HCT116 (cell line): ENCODE results near the gene PRKCD. TPM values are rescaled to one million over a fixed set of nuclear protein-coding genes. Genes with fewer than 3 reads are reported as not detected.
A peak's percentile ranks its signal among the peaks of the same experiment; 100 is the strongest.

Source experiments
- ATAC-seq: fragments of 200-7000 bp; cut with Tn5 transposase; 2 replicates; pipeline ENCODE4 v1.9.1; 2020; ENCODE audit warnings: mild to moderate bottlenecking, moderate library complexity
- BruUV-seq: library from RNA; stranded (reverse); fragments of 400-500 nt; replicated peaks from 2 replicates; lab custom pipeline; 2021; lab: Mats Ljungman, UMichigan
- CTCF ChIA-PET: fragments of 300-600 bp; sonication (Branson Sonifier 250); formaldehyde crosslinking; loops from one replicate; lab custom pipeline; 2021; ENCODE audit warnings: antibody characterized with exemption; lab: Charles Lee
- POLR2A ChIA-PET: fragments of 300-600, 350-600 bp; sonication (Branson Sonifier 250); formaldehyde crosslinking; loops from one replicate; lab custom pipeline; 2021; ENCODE audit warnings: antibody characterized with exemption; lab: Charles Lee
- RAD21 ChIA-PET, 2 experiments: fragments of 300-600 bp; sonication (Branson Sonifier 250); formaldehyde crosslinking; loops; one replicate each; lab custom pipeline; 2023; ENCODE audit warnings: low total read pairs in 2 of 2; ENCODE audit not compliant: uncharacterized antibody in 2 of 2, unreplicated experiment in 2 of 2, low non-redundant PET in 1 of 2; lab: Charles Lee
- DNase-seq: peaks from one replicate; pipeline ENCODE4 v3.0.0-alpha.2; 2010; ENCODE audit warnings: low read depth, low spot score
- H2AFZ ChIP-seq: fragments of 200-600 bp; shearing (Covaris generic), sonication (generic); 2 replicates; pipeline ENCODE4 v1.6.1; 2017; ENCODE audit warnings: low read depth, mixed run types, mixed read lengths, antibody characterized with exemption, low read length; ENCODE audit not compliant: poor library complexity, severe bottlenecking
- H3K27ac ChIP-seq: 2 replicates; pipeline ENCODE4 v1.5.1; 2012; ENCODE audit warnings: low read depth, low read length
- H3K27me3 ChIP-seq: fragments of 200-600 bp; sonication (generic); 2 replicates; pipeline ENCODE4 v1.6.1; 2016; ENCODE audit warnings: mixed run types, low read length, mixed read lengths; ENCODE audit not compliant: insufficient read depth
- H3K36me3 ChIP-seq, 2 experiments: fragments of 200-500 bp in 1 of 2; fragments of 200-600 bp in 1 of 2; sonication (Bioruptor generic) in 1 of 2; sonication (generic) in 1 of 2; 2 replicates each; pipeline versions ENCODE4 v1.5.1 to v1.6.1; 2014 to 2016; ENCODE audit warnings: low read length in 2 of 2, inconsistent platforms in 1 of 2, mixed read lengths in 1 of 2, mixed run types in 1 of 2; ENCODE audit not compliant: insufficient read depth in 2 of 2, control insufficient read depth in 1 of 2
- H3K4me1 ChIP-seq, 2 experiments: fragments of 200-600 bp in 1 of 2; sonication (generic) in 1 of 2; 2 replicates each; pipeline versions ENCODE4 v1.5.1 to v1.6.1; 2012 to 2017; ENCODE audit warnings: low read length in 2 of 2, inconsistent platforms in 1 of 2, mild to moderate bottlenecking in 1 of 2, mixed read lengths in 1 of 2, mixed run types in 1 of 2, moderate library complexity in 1 of 2; ENCODE audit not compliant: insufficient read depth in 2 of 2, control insufficient read depth in 1 of 2
- H3K4me2 ChIP-seq: fragments of 200-600 bp; sonication (generic); 2 replicates; pipeline ENCODE4 v1.6.1; 2017; ENCODE audit warnings: mixed run types, low read length, mixed read lengths
- H3K4me3 ChIP-seq, 2 experiments: fragments of 200-600 bp in 1 of 2; sonication (generic) in 1 of 2; replicated peaks in 1 of 2; 2 replicates each; pipeline ENCODE4 v1.5.1; 2011 to 2016; ENCODE audit warnings: low read length in 2 of 2, control low read depth in 1 of 2, low read depth in 1 of 2, mild to moderate bottlenecking in 1 of 2, mixed read lengths in 1 of 2, mixed run types in 1 of 2
- H3K79me2 ChIP-seq: fragments of 200-600 bp; sonication (generic); 2 replicates; pipeline ENCODE4 v1.6.1; 2017; ENCODE audit warnings: mild to moderate bottlenecking, mixed run types, low read length, moderate library complexity, mixed read lengths; ENCODE audit not compliant: insufficient read depth
- H3K9ac ChIP-seq: fragments of 200-600 bp; sonication (generic); 2 replicates; pipeline ENCODE4 v1.6.1; 2016; ENCODE audit warnings: low read length, mixed read lengths
- H3K9me2 ChIP-seq: fragments of 200-600 bp; sonication (generic), shearing (Covaris generic); 2 replicates; pipeline ENCODE4 v1.6.1; 2017; ENCODE audit warnings: mixed run types, mild to moderate bottlenecking, moderate library complexity; ENCODE audit not compliant: insufficient read depth
- H3K9me3 ChIP-seq, 2 experiments: fragments of 200-500 bp in 1 of 2; fragments of 200-600 bp in 1 of 2; sonication (Bioruptor generic) in 1 of 2; sonication (generic) in 1 of 2; 2 replicates each; pipeline ENCODE4 v1.6.1; 2014 to 2017; ENCODE audit warnings: low read length in 2 of 2, mixed read lengths in 2 of 2, inconsistent platforms in 1 of 2, low read depth in 1 of 2, mild to moderate bottlenecking in 1 of 2, mixed run types in 1 of 2, moderate library complexity in 1 of 2; ENCODE audit not compliant: control insufficient read depth in 1 of 2, insufficient read depth in 1 of 2
- H4K20me1 ChIP-seq: fragments of 200-600 bp; sonication (generic), shearing (Covaris generic); 2 replicates; pipeline ENCODE4 v1.6.1; 2017; ENCODE audit warnings: mixed run types, mild to moderate bottlenecking, moderate library complexity; ENCODE audit not compliant: insufficient read depth
- ATF3 ChIP-seq: IDR thresholded peaks from 2 replicates; pipeline ENCODE4 v1.6.1; 2012
- CBX3 ChIP-seq: IDR thresholded peaks from 2 replicates; pipeline ENCODE4 v1.6.1; 2012; ENCODE audit warnings: low read depth
- CEBPB ChIP-seq: IDR thresholded peaks from 2 replicates; pipeline ENCODE4 v1.6.1; 2012; ENCODE audit warnings: low read depth
- EGR1 ChIP-seq: IDR thresholded peaks from 2 replicates; pipeline ENCODE4 v1.6.1; 2012; ENCODE audit warnings: low read depth
- ELF1 ChIP-seq: IDR thresholded peaks from 2 replicates; pipeline ENCODE4 v1.6.1; 2012; ENCODE audit warnings: low read depth, borderline replicate concordance
- EZH2 ChIP-seq: fragments of 200-600 bp; sonication (generic); IDR thresholded peaks from 2 replicates; pipeline ENCODE4 v1.6.1; 2017; ENCODE audit warnings: antibody characterized with exemption, mixed run types
- EZH2phosphoT487 ChIP-seq: fragments of 200-600 bp; IDR thresholded peaks from 2 replicates; pipeline ENCODE4 v1.6.1; 2018; ENCODE audit warnings: antibody characterized with exemption, borderline replicate concordance
- FOSL1 ChIP-seq: IDR thresholded peaks from 2 replicates; pipeline ENCODE4 v1.6.1; 2012; ENCODE audit warnings: low read depth
- JUND ChIP-seq: IDR thresholded peaks from 2 replicates; pipeline ENCODE4 v1.6.1; 2012
- POLR2A ChIP-seq: IDR thresholded peaks from 2 replicates; pipeline ENCODE4 v1.7.0; 2011; ENCODE audit warnings: borderline replicate concordance; ENCODE audit not compliant: insufficient read depth, insufficient read length; ENCODE audit errors: extremely low read depth
- RAD21 ChIP-seq: IDR thresholded peaks from 2 replicates; pipeline ENCODE4 v1.6.1; 2012; ENCODE audit warnings: low read depth, mild to moderate bottlenecking
- SIN3A ChIP-seq: IDR thresholded peaks from 2 replicates; pipeline ENCODE4 v1.6.1; 2012; ENCODE audit warnings: low read depth
- SP1 ChIP-seq: IDR thresholded peaks from 2 replicates; pipeline ENCODE4 v1.6.1; 2012; ENCODE audit warnings: low read depth
- SRF ChIP-seq: IDR thresholded peaks from 2 replicates; pipeline ENCODE4 v1.6.1; 2012; ENCODE audit warnings: low read depth
- TCF7L2 ChIP-seq: IDR thresholded peaks from 2 replicates; pipeline ENCODE4 v1.7.0; 2011; ENCODE audit warnings: borderline replicate concordance, inconsistent platforms; ENCODE audit not compliant: insufficient read depth, insufficient read length; ENCODE audit errors: extremely low read depth
- YY1 ChIP-seq: IDR thresholded peaks from 2 replicates; pipeline ENCODE4 v1.6.1; 2011; ENCODE audit warnings: low read length, low read depth, moderate library complexity, mild to moderate bottlenecking; ENCODE audit not compliant: insufficient replicate concordance; ENCODE audit errors: extremely low read depth
- ZBTB33 ChIP-seq: IDR thresholded peaks from 2 replicates; pipeline ENCODE4 v1.6.1; 2011; ENCODE audit warnings: mild to moderate bottlenecking, low read length, moderate library complexity; ENCODE audit not compliant: insufficient replicate concordance; ENCODE audit errors: extremely low read depth
- ZNF274 ChIP-seq: fragments of 200-500 bp; sonication (Bioruptor generic); IDR thresholded peaks from 2 replicates; pipeline ENCODE4 v1.6.1; 2014; ENCODE audit warnings: mild to moderate bottlenecking, low read depth, low read length, inconsistent platforms
- intact Hi-C: fragments of 100-400 bp; cut with micrococcal nuclease; formaldehyde crosslinking; loops from 2 replicates; pipeline ENCODE4 v1.10.0; 2022
- total RNA-seq: library from RNA; stranded (reverse); gene quantifications from one replicate; pipeline ENCODE4 v1.2.1, GENCODE V29; 2021; ENCODE audit not compliant: unreplicated experiment
- TF ChIP-seq, protein P1 (sequence below), 3 experiments: fragments of 200-600 bp in 1 of 3; sonication (generic) in 1 of 3; IDR thresholded peaks in 2 of 3; conservative IDR thresholded peaks in 1 of 3; 2 replicates each; pipeline ENCODE4 v1.5.1; 2012 to 2017; ENCODE audit warnings: low read depth in 2 of 3, low read length in 2 of 3, antibody characterized with exemption in 1 of 3, borderline replicate concordance in 1 of 3, control low read depth in 1 of 3, mild to moderate bottlenecking in 1 of 3, mixed read lengths in 1 of 3, mixed run types in 1 of 3, moderate library complexity in 1 of 3; ENCODE audit not compliant: insufficient read depth in 1 of 3
- TF ChIP-seq, protein P2 (sequence below): IDR thresholded peaks from 2 replicates; pipeline ENCODE4 v1.6.1; 2012

The PRKCD gene
- total RNA-seq, 1 experiment from 2014 or later, result 34.4 TPM

DNA sequence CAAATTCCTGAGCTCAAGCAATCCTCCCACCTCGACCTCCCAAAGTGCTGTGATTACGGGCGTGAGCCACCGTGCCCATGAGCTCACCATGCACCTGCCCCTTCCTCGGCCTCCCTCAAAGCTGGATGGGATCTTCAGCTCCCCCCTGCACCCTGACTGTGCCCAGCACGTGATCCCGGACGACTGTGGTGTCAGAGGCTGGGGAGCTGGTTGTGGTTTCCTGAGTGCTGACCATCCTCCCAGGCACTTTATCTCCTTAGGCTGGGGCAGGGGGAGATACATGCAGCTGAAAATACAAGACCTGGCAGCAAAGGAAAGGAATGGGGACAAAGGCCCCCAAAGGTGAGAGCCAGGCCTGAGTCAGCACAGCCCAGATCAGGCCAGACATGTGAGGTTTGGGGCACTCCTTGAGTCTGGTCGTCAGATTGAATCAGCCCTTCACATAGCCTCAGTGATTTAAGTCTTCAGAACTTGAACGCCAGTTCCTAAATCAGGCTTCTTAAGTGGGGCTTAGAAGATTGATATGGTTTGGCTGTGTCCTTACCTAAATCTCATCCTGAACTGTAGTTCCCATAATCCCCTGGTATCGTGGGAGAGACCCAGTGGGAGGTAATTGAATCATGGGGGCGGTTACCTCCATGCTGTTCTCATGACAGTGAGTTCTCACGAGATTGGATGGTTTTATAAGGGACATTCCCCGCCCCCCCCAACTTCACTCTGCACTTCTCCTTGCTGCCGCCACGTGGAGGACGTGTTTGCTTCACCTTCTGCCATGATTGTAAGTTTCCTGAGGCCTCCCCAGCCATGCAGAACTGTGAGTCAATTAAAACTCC lies 35.8 kb downstream of the PRKCD start:
- Histone ChIP-seq H3K9me2 (no peaks in the 10 kb centered on the region), H2AFZ (peak overlapping the region; percentile 55), H3K27me3 (no peaks in the 10 kb centered on the region), H3K4me3 (peak overlapping the region; percentile 27 to 32), H3K36me3 (peaks cover 2 to 18% of the 10 kb centered on the region in 2 experiments; a peak in 2 of 4 replicates), H3K4me2 (peak overlapping the region; percentile 56), H3K9ac (peak overlapping the region; percentile 55), H3K79me2 (peaks cover 22% of the 10 kb centered on the region), H3K9me3 (no peaks in the 10 kb centered on the region), H3K4me1 (peaks cover 18 to 52% of the 10 kb centered on the region in 2 experiments), H3K27ac (peak overlapping the region; percentile 85), H4K20me1 (no peaks in the 10 kb centered on the region)
- ChIA-PET RAD21 (interaction anchor here (0.7 to 2.3 kb wide), 6 partner anchors 62 to 86 kb away, joined by 3 to 9 read pairs (median 4); no protein-coding TSS in a partner anchor), CTCF (interaction anchor here (0.7 to 2.6 kb wide), 13 partner anchors 8 to 92 kb away, joined by 3 to 28 read pairs (median 4); no protein-coding TSS in a partner anchor), POLR2A (interaction anchor here (0.5 to 2.4 kb wide), 8 partner anchors 9 to 83 kb away, joined by 3 to 10 read pairs (median 3); no protein-coding TSS in a partner anchor)
- intact Hi-C loops, result loop anchor here (1.0 to 5.0 kb wide), 3 partner anchors 62 to 344 kb away; no protein-coding TSS in a partner anchor
- ATAC-seq, result peak; percentile 77
- peak; percentile 83 for DNase-seq
- BruUV-seq, result TSS peak; percentile 99
- TF ChIP-seq YY1 (peak; percentile 83), CBX3 (peak; percentile 76), SIN3A (no peak), JUND (no peak), EZH2 (no peak), FOSL1 (no peak), ATF3 (no peak), ELF1 (no peak), ZNF274 (no peak), RAD21 (peak; percentile 39), CEBPB (no peak), SP1 (peak; percentile 45), ZBTB33 (peak; percentile 92), POLR2A (peak; percentile 81), SRF (no peak), EGR1 (peak; percentile 75), TCF7L2 (no peak), EZH2phosphoT487 (no peak)
- TF ChIP-seq, protein P1, sequence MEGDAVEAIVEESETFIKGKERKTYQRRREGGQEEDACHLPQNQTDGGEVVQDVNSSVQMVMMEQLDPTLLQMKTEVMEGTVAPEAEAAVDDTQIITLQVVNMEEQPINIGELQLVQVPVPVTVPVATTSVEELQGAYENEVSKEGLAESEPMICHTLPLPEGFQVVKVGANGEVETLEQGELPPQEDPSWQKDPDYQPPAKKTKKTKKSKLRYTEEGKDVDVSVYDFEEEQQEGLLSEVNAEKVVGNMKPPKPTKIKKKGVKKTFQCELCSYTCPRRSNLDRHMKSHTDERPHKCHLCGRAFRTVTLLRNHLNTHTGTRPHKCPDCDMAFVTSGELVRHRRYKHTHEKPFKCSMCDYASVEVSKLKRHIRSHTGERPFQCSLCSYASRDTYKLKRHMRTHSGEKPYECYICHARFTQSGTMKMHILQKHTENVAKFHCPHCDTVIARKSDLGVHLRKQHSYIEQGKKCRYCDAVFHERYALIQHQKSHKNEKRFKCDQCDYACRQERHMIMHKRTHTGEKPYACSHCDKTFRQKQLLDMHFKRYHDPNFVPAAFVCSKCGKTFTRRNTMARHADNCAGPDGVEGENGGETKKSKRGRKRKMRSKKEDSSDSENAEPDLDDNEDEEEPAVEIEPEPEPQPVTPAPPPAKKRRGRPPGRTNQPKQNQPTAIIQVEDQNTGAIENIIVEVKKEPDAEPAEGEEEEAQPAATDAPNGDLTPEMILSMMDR (IDR thresholded peaks at IDR 0.05 in 2 of 3, conservative IDR thresholded peaks at IDR 0.05 in 1 of 3; ENCODE audit: borderline replicate concordance in 1 of 3, insufficient read depth in 1 of 3, low read depth in 2 of 3, low read length in 2 of 3), result peak; percentile 16 to 42 (median 33); a peak in 3 of 6 replicates
- TF ChIP-seq, protein P2, sequence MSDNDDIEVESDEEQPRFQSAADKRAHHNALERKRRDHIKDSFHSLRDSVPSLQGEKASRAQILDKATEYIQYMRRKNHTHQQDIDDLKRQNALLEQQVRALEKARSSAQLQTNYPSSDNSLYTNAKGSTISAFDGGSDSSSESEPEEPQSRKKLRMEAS, result peak; percentile 93
